Measurements from ENCODE around the gene GDPD4.
"Not testable (repeated sequence)": the region's sequence is repeated elsewhere in the genome, so short reads cannot be mapped to it uniquely, and the experiment has no call there.

The GDPD4 gene

GRCh38 chr11:77311701-77312100, 10.2 kb upstream of the GDPD4 start:
- no peak overlapping the region for H3K27ac Mint-ChIP-seq
- no peak overlapping the region for H3K4me3 Mint-ChIP-seq
- peaks cover 6% of the 10 kb centered on the region for H3K27me3 Mint-ChIP-seq (ENCODE audit: low read depth)
- H3K4me1 Mint-ChIP-seq (ENCODE audit: low read depth) = no peaks in the 10 kb centered on the region
- H3K9me3 Mint-ChIP-seq = no peaks in the 10 kb centered on the region
- no peaks in the 10 kb centered on the region for H3K36me3 Mint-ChIP-seq (ENCODE audit: low read depth)

GRCh38 chr11:77310721-77311120, 9.2 kb upstream of the GDPD4 start:
- Mint-ChIP-seq H3K4me1 (ENCODE audit: low read depth) (no peaks in the 10 kb centered on the region), H3K36me3 (ENCODE audit: low read depth) (no peaks in the 10 kb centered on the region)

GRCh38 chr11:77309401-77310085, 8.1 kb upstream of the GDPD4 start:
- no peaks in the 10 kb centered on the region for H3K9me3 Mint-ChIP-seq
- H3K4me1 Mint-ChIP-seq (ENCODE audit: low read depth) = no peaks in the 10 kb centered on the region
- H3K4me3 Mint-ChIP-seq = no peak overlapping the region
- H3K36me3 Mint-ChIP-seq (ENCODE audit: low read depth) = no peaks in the 10 kb centered on the region
- H3K27ac Mint-ChIP-seq = no peak overlapping the region
- peaks cover 3% of the 10 kb centered on the region for H3K27me3 Mint-ChIP-seq (ENCODE audit: low read depth)

More at GRCh38 chr11:77310721-77311120, 9.2 kb upstream of the GDPD4 start:
- H3K27ac Mint-ChIP-seq = no peak overlapping the region
- no peak overlapping the region for H3K4me3 Mint-ChIP-seq
- peaks cover 3% of the 10 kb centered on the region for H3K27me3 Mint-ChIP-seq (ENCODE audit: low read depth)
- H3K9me3 Mint-ChIP-seq = no peaks in the 10 kb centered on the region

- Mint-ChIP-seq H3K9me3 (no peaks in the 10 kb centered on the region), H3K36me3 (ENCODE audit: low read depth) (no peaks in the 10 kb centered on the region), H3K4me1 (ENCODE audit: low read depth) (no peaks in the 10 kb centered on the region)
Observed at GRCh38 chr11:77308838-77309237, 7.4 kb upstream of the GDPD4 start.

GRCh38 chr11:77303328-77303727, 1.8 kb upstream of the GDPD4 start:
- H3K27me3 Mint-ChIP-seq (ENCODE audit: low read depth) = peaks cover 3% of the 10 kb centered on the region
- no peaks in the 10 kb centered on the region for H3K9me3 Mint-ChIP-seq
- H3K36me3 Mint-ChIP-seq (ENCODE audit: low read depth) = no peaks in the 10 kb centered on the region
- H3K27ac Mint-ChIP-seq = no peak overlapping the region
- no peaks in the 10 kb centered on the region for H3K4me1 Mint-ChIP-seq (ENCODE audit: low read depth)
- no peak overlapping the region for H3K4me3 Mint-ChIP-seq

More at GRCh38 chr11:77308838-77309237, 7.4 kb upstream of the GDPD4 start:
- H3K27ac Mint-ChIP-seq = no peak overlapping the region
- H3K4me3 Mint-ChIP-seq = no peak overlapping the region
- H3K27me3 Mint-ChIP-seq (ENCODE audit: low read depth) = peaks cover 3% of the 10 kb centered on the region

GRCh38 chr11:77302752-77303151, 1.3 kb upstream of the GDPD4 start:
- Mint-ChIP-seq H3K4me3 (no peak overlapping the region), H3K36me3 (ENCODE audit: low read depth) (no peaks in the 10 kb centered on the region), H3K4me1 (ENCODE audit: low read depth) (no peaks in the 10 kb centered on the region), H3K27me3 (ENCODE audit: low read depth) (peaks cover 3% of the 10 kb centered on the region), H3K9me3 (no peaks in the 10 kb centered on the region), H3K27ac (no peak overlapping the region)

GRCh38 chr11:77300695-77301094, 791 bp downstream of the GDPD4 start:
- H3K27ac Mint-ChIP-seq = no peak overlapping the region
- H3K27me3 Mint-ChIP-seq (ENCODE audit: low read depth) = no peaks in the 10 kb centered on the region
- no peaks in the 10 kb centered on the region for H3K9me3 Mint-ChIP-seq
- no peaks in the 10 kb centered on the region for H3K36me3 Mint-ChIP-seq (ENCODE audit: low read depth)
- no peak overlapping the region for H3K4me3 Mint-ChIP-seq
- H3K4me1 Mint-ChIP-seq (ENCODE audit: low read depth) = no peaks in the 10 kb centered on the region

GRCh38 chr11:77300028-77300427, 1.5 kb downstream of the GDPD4 start:
- H3K36me3 Mint-ChIP-seq (ENCODE audit: low read depth); H3K27ac Mint-ChIP-seq; H3K9me3 Mint-ChIP-seq; H3K4me1 Mint-ChIP-seq (ENCODE audit: low read depth); H3K4me3 Mint-ChIP-seq; H3K27me3 Mint-ChIP-seq (ENCODE audit: low read depth): not testable (repeated sequence)

GRCh38 chr11:77299528-77299993, 1.9 kb downstream of the GDPD4 start:
- H3K36me3 Mint-ChIP-seq (ENCODE audit: low read depth) = no peaks in the 10 kb centered on the region
- H3K4me3 Mint-ChIP-seq = no peak overlapping the region
- no peaks in the 10 kb centered on the region for H3K4me1 Mint-ChIP-seq (ENCODE audit: low read depth)
- H3K27me3 Mint-ChIP-seq (ENCODE audit: low read depth) = no peaks in the 10 kb centered on the region
- H3K27ac Mint-ChIP-seq = no peak overlapping the region
- H3K9me3 Mint-ChIP-seq = no peaks in the 10 kb centered on the region

- Mint-ChIP-seq H3K4me3 (no peak overlapping the region), H3K4me1 (ENCODE audit: low read depth) (no peaks in the 10 kb centered on the region), H3K36me3 (ENCODE audit: low read depth) (no peaks in the 10 kb centered on the region), H3K9me3 (no peaks in the 10 kb centered on the region), H3K27me3 (ENCODE audit: low read depth) (peaks cover 21% of the 10 kb centered on the region), H3K27ac (no peak overlapping the region)
Observed at GRCh38 chr11:77294040-77294439, 7.4 kb downstream of the GDPD4 start.

GRCh38 chr11:77289737-77290136, 11.7 kb downstream of the GDPD4 start:
- H3K4me1 Mint-ChIP-seq (ENCODE audit: low read depth) = no peaks in the 10 kb centered on the region
- H3K9me3 Mint-ChIP-seq = no peaks in the 10 kb centered on the region
- no peaks in the 10 kb centered on the region for H3K36me3 Mint-ChIP-seq (ENCODE audit: low read depth)
- no peak overlapping the region for H3K4me3 Mint-ChIP-seq
- H3K27ac Mint-ChIP-seq = no peak overlapping the region
- H3K27me3 Mint-ChIP-seq (ENCODE audit: low read depth) = peaks cover 43% of the 10 kb centered on the region

- Mint-ChIP-seq H3K36me3 (ENCODE audit: low read depth) (no peaks in the 10 kb centered on the region), H3K9me3 (no peaks in the 10 kb centered on the region), H3K4me3 (no peak overlapping the region), H3K4me1 (ENCODE audit: low read depth) (no peaks in the 10 kb centered on the region), H3K27ac (no peak overlapping the region), H3K27me3 (ENCODE audit: low read depth) (peaks cover 46% of the 10 kb centered on the region)
Observed at GRCh38 chr11:77287615-77288273, 13.7 kb downstream of the GDPD4 start.

GRCh38 chr11:77287136-77287535, 14.3 kb downstream of the GDPD4 start:
- Mint-ChIP-seq H3K36me3 (ENCODE audit: low read depth) (no peaks in the 10 kb centered on the region), H3K9me3 (no peaks in the 10 kb centered on the region), H3K4me1 (ENCODE audit: low read depth) (no peaks in the 10 kb centered on the region), H3K4me3 (no peak overlapping the region), H3K27ac (no peak overlapping the region), H3K27me3 (ENCODE audit: low read depth) (peaks cover 45% of the 10 kb centered on the region)

- Mint-ChIP-seq H3K9me3 (no peaks in the 10 kb centered on the region), H3K4me1 (ENCODE audit: low read depth) (no peaks in the 10 kb centered on the region), H3K27ac (no peak overlapping the region), H3K36me3 (ENCODE audit: low read depth) (no peaks in the 10 kb centered on the region), H3K4me3 (no peak overlapping the region), H3K27me3 (ENCODE audit: low read depth) (peaks cover 37% of the 10 kb centered on the region)
Observed at GRCh38 chr11:77284476-77285468, 16.7 kb downstream of the GDPD4 start.
